Right renal pelvis (tissue), 4 donors: ENCODE results near the gene ZSCAN32. TPM values are rescaled to one million over a fixed set of nuclear protein-coding genes. Genes with fewer than 3 reads are reported as not detected.

Experiments
- DNase-seq, 4 donors: peaks; one replicate each; pipeline ENCODE4 v3.0.0-alpha.2; 2013; ENCODE audit warnings: low read depth in 4 of 4, low spot score in 3 of 4, missing footprints in 1 of 4
- polyA plus RNA-seq, 4 donors: library from polyadenylated mRNA; unstranded; fragments of 120-200 nt; gene quantifications; one replicate each; pipeline ENCODE4 v1.2.1, GENCODE V29; 2013; ENCODE audit not compliant: insufficient read length in 4 of 4

The ZSCAN32 gene
- 10 to 100 TPM; 16.7 to 20.7 (median 18.9) TPM for polyA plus RNA-seq

GRCh38 chr16:3400779-3401688, at the start of gene ZSCAN32, which contains the start of gene ZNF174:
Gene ZSCAN32 (minus strand): TSS chr16:3401004. CDS start chr16:3397557, 3,447 bp downstream.
Gene ZNF174 (plus strand): TSS chr16:3401215. CDS start chr16:3402005, 790 bp downstream.
- DNase-seq, result peak; percentile 96 to 99 (median 98)

DNA sequence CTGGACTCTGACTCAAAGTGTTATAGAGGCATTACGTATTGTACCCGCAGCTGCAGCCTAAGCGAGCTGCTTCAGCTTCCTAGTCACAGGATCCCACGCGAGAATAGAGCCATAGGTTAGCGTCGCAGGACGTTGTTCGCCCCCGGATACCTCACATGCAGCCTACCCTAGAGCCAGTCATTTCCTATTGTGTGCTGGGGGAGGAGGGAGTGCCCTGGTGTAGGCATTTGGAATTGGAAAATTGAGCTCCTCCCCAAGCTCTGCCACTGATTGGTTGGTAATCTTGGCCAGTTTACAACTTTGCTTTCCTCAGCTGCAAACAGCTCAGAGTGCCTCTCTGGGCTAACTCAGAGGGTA, 43.2 kb upstream of the ZSCAN32 start:
- DNase-seq, result no peak

- peak; percentile 53 to 83 (median 72) for DNase-seq
These were observed 42.6 kb upstream of the ZSCAN32 start, which contains the start of the genes NAA60 and ZNF597 for GRCh38 chr16:3443108-3444031. Gene NAA60 (plus strand): TSS chr16:3443680. CDS start chr16:3476228, 32,548 bp downstream. Gene ZNF597 (minus strand): TSS chr16:3443504. CDS start chr16:3443153, 351 bp downstream.

- no peak for DNase-seq
These were observed 38.8 kb upstream of the ZSCAN32 start for GRCh38 chr16:3439637-3440036.

GRCh38 chr16:3434373-3434772, 33.6 kb upstream of the ZSCAN32 start:
- no peak for DNase-seq

- no peak for DNase-seq
These were observed 31.0 kb upstream of the ZSCAN32 start for GRCh38 chr16:3431779-3432219.

- DNase-seq, result no peak
These were observed 13.1 kb upstream of the ZSCAN32 start for GRCh38 chr16:3413730-3414379.

GRCh38 chr16:3408561-3409197, 7.9 kb upstream of the ZSCAN32 start:
- DNase-seq, result no peak

DNA sequence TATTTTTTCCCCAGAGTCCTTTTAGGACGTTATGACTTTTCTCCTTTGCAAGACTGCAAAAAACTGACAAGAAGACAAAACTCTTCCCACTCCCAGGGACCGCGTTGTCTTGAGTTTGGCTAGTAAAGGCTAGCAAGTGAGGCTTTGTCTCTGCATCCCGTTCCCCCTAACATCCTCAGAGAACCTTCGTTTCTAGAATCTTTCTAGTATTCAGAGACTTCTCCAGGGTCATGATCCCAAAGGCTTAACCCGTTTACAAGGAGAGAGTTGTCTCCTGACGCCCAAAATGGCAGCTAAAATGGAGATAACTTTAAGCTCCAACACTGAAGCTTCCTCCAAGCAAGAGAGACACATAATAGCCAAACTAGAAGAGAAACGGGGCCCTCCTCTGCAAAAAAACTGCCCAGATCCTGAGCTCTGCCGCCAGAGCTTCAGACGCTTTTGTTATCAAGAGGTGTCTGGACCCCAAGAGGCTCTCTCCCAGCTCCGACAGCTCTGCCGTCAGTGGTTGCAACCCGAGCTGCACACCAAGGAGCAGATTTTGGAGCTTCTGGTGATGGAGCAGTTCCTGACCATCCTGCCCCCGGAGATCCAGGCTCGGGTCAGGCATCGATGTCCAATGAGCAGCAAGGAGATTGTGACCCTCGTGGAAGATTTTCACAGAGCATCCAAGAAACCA, 1.1 kb upstream of the ZSCAN32 start:
- no peak for DNase-seq

DNA sequence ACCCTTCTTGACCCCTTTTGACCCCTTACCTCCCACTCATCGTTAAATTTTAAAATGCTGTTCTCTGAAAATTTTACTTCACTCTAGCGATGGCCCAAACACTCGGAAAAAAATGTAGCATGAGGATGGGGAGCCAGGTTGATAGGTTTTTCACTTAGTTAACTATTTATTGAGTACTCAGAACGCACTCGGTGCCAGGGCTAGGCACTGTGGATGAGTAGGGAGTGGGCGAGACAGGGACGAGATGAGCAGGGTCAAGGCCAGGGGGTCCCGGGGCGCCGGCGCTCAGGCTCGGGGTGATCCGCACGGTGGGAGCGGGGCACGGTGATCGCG, 392 bp downstream of the ZSCAN32 start:
- no peak for DNase-seq

DNA sequence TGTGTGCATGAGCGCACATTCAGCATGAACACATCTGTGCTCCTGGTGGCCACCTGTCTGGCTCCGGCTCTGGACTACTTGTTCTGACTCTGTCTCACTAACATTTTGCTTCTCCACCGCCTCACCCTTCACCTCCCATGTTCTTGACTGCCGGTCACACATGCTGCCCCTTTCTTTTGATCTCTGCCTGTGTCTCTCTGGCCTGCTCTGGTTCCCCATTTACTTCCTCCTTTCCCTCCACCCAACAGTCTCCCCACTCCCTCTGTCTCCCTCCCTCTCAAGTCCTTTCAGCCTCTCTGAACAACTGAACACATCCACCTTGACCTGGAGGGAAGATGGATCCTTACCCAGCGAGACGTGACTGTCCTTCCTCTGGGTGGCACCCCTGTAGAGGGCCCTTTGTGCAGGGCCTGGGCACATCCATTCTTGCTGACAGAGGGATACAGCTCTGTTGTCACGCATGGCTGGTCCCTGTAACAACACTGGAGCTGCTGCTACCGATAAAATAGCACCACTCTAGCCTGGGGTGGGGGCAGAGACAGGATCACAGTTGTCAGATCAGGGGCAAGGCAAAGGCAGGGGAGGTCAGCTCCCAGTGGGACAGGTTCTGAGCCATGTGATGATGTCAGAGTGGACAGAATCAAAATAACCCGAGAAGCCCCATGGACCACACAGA, 11.0 kb downstream of the ZSCAN32 start:
- no peak for DNase-seq

DNA sequence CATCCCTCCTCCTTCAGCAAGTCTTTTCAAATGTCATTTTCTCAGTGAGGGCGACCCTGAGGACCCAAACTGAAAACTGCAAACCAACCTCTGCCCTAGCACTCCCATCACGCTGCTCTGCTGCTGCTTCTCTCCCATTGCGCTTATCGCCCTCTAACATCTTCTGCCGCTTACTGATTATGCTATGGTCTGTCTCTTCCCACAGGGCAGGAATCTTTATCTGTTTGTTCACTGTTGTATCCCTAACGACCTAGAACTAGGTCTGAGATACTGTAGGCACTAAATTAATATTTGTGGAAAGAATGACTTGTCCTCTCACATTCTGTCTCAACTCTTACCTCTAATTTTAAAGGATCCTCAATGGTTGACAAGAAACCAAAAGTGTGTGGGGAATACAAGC, 12.5 kb downstream of the ZSCAN32 start:
- DNase-seq, result no peak

DNA sequence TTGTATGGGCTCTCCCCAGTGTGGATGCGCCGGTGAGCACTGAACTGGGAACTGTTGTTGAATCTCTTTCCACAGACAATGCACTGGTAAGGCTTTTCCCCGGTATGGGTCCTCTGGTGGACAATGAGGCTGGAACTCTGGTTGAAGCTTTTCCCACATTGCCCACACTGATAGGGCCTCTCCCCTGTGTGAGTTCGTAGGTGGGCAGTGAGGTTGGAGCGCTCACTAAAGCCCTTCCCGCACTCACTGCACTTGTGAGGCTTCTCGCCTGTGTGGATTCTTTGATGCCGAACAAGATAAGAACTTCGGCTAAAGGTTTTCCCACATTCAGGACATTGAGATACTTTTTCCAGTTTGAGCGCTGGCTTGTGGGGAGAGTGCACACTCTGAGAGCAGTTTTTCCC, 17.8 kb downstream of the ZSCAN32 start:
- no peak for DNase-seq

DNA sequence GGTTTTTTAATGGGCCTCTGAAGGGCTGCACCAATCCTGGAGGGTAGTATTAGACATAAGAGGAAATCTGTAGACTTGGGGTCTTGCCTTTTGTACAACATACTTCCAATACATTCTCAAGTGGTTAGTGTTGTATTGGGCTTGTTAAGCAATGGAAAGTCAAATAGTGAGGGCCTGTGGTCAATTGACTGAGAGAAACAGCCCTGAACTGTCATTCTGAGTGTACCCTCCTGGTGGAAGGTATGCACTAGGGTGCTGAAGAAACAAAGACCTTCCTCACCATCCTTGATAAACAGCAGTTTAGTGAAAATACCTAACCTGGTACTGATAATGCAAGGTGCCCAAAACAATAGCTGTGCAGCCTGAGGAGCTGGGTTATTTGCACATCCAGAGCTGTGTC, 22.9 kb downstream of the ZSCAN32 start:
- DNase-seq, result no peak

DNA sequence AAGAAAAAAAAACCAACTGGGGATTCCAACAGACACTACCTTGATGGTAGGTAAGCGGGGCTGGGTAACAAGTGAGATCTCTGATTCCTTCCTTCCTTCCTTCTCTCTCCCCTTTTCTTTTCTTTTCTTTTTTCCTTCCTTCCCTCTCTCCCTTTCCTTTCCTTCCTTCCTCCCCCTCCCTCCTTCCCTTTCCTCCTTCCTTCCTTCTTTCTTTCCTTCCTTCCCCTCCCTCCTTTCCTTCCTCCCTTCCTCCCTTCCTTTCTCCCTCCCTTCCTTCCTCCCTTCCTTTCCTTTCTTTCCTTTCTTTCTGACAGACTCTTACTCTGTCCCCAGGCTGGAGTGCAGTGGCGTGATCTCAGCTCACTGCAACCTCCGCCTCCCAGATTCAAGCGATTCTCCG, 25.1 kb downstream of the ZSCAN32 start:
- DNase-seq, result no peak

DNA sequence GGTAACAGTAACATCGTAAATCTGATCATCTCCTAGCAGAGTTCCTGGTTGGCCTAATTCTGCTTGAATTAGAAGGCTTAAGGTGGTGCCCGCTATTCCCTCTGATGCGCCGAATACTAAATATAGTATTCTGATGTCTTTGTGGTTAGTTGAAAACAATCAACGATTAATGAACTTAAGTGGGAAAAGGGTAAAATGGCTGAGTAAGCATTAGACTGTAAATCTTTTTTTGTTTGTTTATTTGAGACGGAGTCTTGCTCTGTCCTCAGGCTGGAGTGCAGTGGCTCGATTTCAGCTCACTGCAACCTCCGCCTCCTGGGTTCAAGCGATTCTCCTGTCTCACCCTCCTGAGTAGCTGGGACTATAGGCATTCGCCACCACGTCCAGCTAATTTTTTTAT, 31.7 kb downstream of the ZSCAN32 start:
- no peak for DNase-seq

GRCh38 chr16:3364774-3365427, 35.9 kb downstream of the ZSCAN32 start:
- DNase-seq, result peak; percentile 58 to 75 (median 70)

- DNase-seq, result no peak
These were observed 37.0 kb downstream of the ZSCAN32 start for GRCh38 chr16:3363793-3364192.
